GM21619 (cell line): ENCODE measurements around the gene IKZF1.

ENCODE experiments used
- ATAC-seq: cut with Tn5 transposase; IDR thresholded peaks from one replicate; pipeline ENCODE4 v1.9.1; 2021; ENCODE audit not compliant: unreplicated experiment

Gene IKZF1

GRCh38 chr7:50369143-50370026, 64.9 kb downstream of the IKZF1 start:
- ATAC-seq: no peak

GRCh38 chr7:50370884-50371283, 66.4 kb downstream of the IKZF1 start:
- no peak for ATAC-seq

GRCh38 chr7:50371551-50372021, 67.1 kb downstream of the IKZF1 start:
- no peak for ATAC-seq

GRCh38 chr7:50372923-50373322, 68.4 kb downstream of the IKZF1 start:
- no peak for ATAC-seq

GRCh38 chr7:50376056-50376820, 71.7 kb downstream of the IKZF1 start:
- ATAC-seq: no peak

- no peak for ATAC-seq
Measured at GRCh38 chr7:50377356-50377755, 72.8 kb downstream of the IKZF1 start.

GRCh38 chr7:50379082-50379481, 74.6 kb downstream of the IKZF1 start:
- no peak for ATAC-seq

GRCh38 chr7:50379539-50379938, 75.0 kb downstream of the IKZF1 start:
- ATAC-seq: no peak

- no peak for ATAC-seq
Measured at GRCh38 chr7:50382455-50382854, 77.9 kb downstream of the IKZF1 start.

GRCh38 chr7:50387351-50387750, 82.8 kb downstream of the IKZF1 start:
- ATAC-seq: no peak

- no peak for ATAC-seq
Measured at GRCh38 chr7:50389961-50390360, 85.4 kb downstream of the IKZF1 start.

- no peak for ATAC-seq
Measured at GRCh38 chr7:50391386-50391785, 86.9 kb downstream of the IKZF1 start.

- ATAC-seq: no peak
Measured at GRCh38 chr7:50393076-50393475, 88.6 kb downstream of the IKZF1 start.

- ATAC-seq: peak; percentile 39
Measured at GRCh38 chr7:50393547-50394252, 89.2 kb downstream of the IKZF1 start.

- ATAC-seq: no peak
Measured at GRCh38 chr7:50394315-50394714, 89.8 kb downstream of the IKZF1 start.

- peak; percentile 14 for ATAC-seq
Measured at GRCh38 chr7:50396856-50397255, 92.3 kb downstream of the IKZF1 start.

GRCh38 chr7:50397320-50397970, 92.9 kb downstream of the IKZF1 start:
- ATAC-seq: peak; percentile 52

- no peak for ATAC-seq
Measured at GRCh38 chr7:50397971-50398324, 93.4 kb downstream of the IKZF1 start.

- ATAC-seq: no peak
Measured at GRCh38 chr7:50399206-50399605, 94.7 kb downstream of the IKZF1 start.

- no peak for ATAC-seq
Measured at GRCh38 chr7:50399635-50400034, 95.1 kb downstream of the IKZF1 start.

GRCh38 chr7:50400114-50400513, 95.6 kb downstream of the IKZF1 start:
- no peak for ATAC-seq
